ENCODE results near the gene ALG14.

Gene ALG14

DNA sequence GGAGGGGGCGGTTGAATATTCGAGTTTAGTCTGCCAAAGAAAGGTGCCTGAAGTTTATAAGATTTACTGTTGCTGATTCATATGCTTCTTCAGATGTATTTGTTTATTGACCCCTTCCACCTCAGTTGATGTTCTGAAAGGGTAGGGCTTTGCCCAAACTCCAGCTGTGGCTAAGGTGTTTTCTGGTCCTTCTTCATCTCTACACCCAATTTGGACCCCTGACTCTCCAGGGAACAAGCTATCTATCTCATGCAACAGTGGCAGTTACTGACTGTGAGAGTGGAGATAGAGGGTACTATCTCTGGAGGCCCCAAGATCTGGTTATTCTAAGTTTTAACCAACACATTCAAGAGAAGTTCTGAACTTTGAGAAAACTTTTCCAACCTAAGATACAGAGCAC, 12.6 kb upstream of the ALG14 start:
- Histone ChIP-seq H3K9me2 (replicated peaks; ENCODE audit: insufficient read depth, low read length) (no peaks in the 10 kb centered on the region), H4K20me1 (ENCODE audit: low read depth, low read length) (no peaks in the 10 kb centered on the region), H3F3A (ENCODE audit: insufficient read depth) (no peaks in the 10 kb centered on the region), H2AFZ (ENCODE audit: low read depth, low read length, severe bottlenecking) (no peak overlapping the region), H3K27ac (ENCODE audit: low read depth, low read length) (no peak overlapping the region), H3K27me3 (ENCODE audit: low read length) (no peaks in the 10 kb centered on the region), H3K9ac (ENCODE audit: low read length) (no peak overlapping the region), H3K9me3 (ENCODE audit: insufficient read depth, low read length) (no peaks in the 10 kb centered on the region), H3K4me3 (ENCODE audit: insufficient read depth, low read length, poor library complexity, severe bottlenecking) (no peak overlapping the region), H3K4me2 (ENCODE audit: low read depth, low read length, poor library complexity, severe bottlenecking) (no peak overlapping the region), H3K79me2 (ENCODE audit: insufficient read depth, low read length) (no peaks in the 10 kb centered on the region), H3K36me3 (ENCODE audit: low read length) (no peaks in the 10 kb centered on the region)
- TF ChIP-seq EZH2phosphoT487 (conservative IDR thresholded peaks at IDR 0.05; ENCODE audit: low read length) = no peak
- TF ChIP-seq, protein P1, sequence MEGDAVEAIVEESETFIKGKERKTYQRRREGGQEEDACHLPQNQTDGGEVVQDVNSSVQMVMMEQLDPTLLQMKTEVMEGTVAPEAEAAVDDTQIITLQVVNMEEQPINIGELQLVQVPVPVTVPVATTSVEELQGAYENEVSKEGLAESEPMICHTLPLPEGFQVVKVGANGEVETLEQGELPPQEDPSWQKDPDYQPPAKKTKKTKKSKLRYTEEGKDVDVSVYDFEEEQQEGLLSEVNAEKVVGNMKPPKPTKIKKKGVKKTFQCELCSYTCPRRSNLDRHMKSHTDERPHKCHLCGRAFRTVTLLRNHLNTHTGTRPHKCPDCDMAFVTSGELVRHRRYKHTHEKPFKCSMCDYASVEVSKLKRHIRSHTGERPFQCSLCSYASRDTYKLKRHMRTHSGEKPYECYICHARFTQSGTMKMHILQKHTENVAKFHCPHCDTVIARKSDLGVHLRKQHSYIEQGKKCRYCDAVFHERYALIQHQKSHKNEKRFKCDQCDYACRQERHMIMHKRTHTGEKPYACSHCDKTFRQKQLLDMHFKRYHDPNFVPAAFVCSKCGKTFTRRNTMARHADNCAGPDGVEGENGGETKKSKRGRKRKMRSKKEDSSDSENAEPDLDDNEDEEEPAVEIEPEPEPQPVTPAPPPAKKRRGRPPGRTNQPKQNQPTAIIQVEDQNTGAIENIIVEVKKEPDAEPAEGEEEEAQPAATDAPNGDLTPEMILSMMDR (IDR thresholded peaks at IDR 0.05; ENCODE audit: insufficient read depth, low read length, poor library complexity, severe bottlenecking) = no peak

DNA sequence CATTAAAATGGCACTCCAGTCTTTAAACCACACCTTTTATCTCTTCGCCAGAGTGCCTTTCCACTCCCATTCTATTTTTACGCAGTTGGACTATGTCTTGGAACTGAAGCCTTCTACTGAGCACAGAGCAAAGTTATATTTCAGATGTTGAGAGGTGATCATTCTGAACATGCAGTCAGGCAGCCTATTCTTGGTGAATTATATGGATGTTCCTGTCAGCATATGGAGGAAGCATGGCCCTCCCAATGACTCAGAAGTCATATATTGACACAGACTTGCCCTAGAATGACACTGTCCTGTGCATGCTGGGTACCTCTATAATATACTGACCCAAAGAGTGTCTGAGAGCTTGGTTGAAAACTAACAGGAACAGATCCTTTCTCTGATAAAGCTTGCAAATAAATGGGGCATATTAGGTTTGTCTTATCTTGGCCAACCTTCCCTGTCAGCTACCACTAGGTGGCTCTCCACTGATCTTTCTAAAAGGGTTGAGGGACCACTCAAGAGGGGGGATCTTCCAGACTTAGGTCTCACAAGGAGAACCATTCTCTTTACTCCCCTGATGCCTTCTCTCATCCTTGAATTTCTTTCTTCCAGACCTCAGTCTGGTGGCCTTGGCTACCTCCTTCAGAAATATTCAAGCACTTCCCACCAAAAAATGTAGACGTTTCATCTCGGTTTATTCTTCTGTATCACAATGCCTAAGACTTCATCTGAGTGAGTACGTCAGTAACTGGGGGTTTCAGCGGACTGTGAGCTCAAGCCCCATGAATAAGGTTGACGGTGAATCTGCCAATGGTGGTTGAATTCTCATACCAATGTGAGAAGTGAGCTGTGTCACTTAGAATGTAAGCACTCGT, 11.8 kb upstream of the ALG14 start:
- Histone ChIP-seq H3K79me2 (ENCODE audit: insufficient read depth, low read length) (no peaks in the 10 kb centered on the region), H3K4me2 (ENCODE audit: low read depth, low read length, poor library complexity, severe bottlenecking) (no peak overlapping the region), H3K36me3 (ENCODE audit: low read length) (no peaks in the 10 kb centered on the region), H3K27ac (ENCODE audit: low read depth, low read length) (no peak overlapping the region), H4K20me1 (ENCODE audit: low read depth, low read length) (no peaks in the 10 kb centered on the region), H3K27me3 (ENCODE audit: low read length) (no peaks in the 10 kb centered on the region), H3K9me2 (replicated peaks; ENCODE audit: insufficient read depth, low read length) (no peaks in the 10 kb centered on the region), H2AFZ (ENCODE audit: low read depth, low read length, severe bottlenecking) (no peak overlapping the region), H3K9ac (ENCODE audit: low read length) (no peak overlapping the region), H3F3A (ENCODE audit: insufficient read depth) (no peaks in the 10 kb centered on the region), H3K9me3 (ENCODE audit: insufficient read depth, low read length) (no peaks in the 10 kb centered on the region), H3K4me3 (ENCODE audit: insufficient read depth, low read length, poor library complexity, severe bottlenecking) (no peak overlapping the region)
- no peak for TF ChIP-seq EZH2phosphoT487 (conservative IDR thresholded peaks at IDR 0.05; ENCODE audit: low read length)
- TF ChIP-seq, protein P1 (IDR thresholded peaks at IDR 0.05; ENCODE audit: insufficient read depth, low read length, poor library complexity, severe bottlenecking) = peak; percentile 70

GRCh38 chr1:95080879-95081278, 8.1 kb upstream of the ALG14 start:
- Histone ChIP-seq H3K9me2 (replicated peaks; ENCODE audit: insufficient read depth, low read length) (no peaks in the 10 kb centered on the region), H4K20me1 (ENCODE audit: low read depth, low read length) (no peaks in the 10 kb centered on the region), H3K4me2 (ENCODE audit: low read depth, low read length, poor library complexity, severe bottlenecking) (no peak overlapping the region), H3K27ac (ENCODE audit: low read depth, low read length) (no peak overlapping the region), H2AFZ (ENCODE audit: low read depth, low read length, severe bottlenecking) (no peak overlapping the region), H3K9ac (ENCODE audit: low read length) (no peak overlapping the region), H3K27me3 (ENCODE audit: low read length) (no peaks in the 10 kb centered on the region), H3F3A (ENCODE audit: insufficient read depth) (no peaks in the 10 kb centered on the region), H3K79me2 (ENCODE audit: insufficient read depth, low read length) (no peaks in the 10 kb centered on the region), H3K4me3 (ENCODE audit: insufficient read depth, low read length, poor library complexity, severe bottlenecking) (no peak overlapping the region), H3K36me3 (ENCODE audit: low read length) (no peaks in the 10 kb centered on the region), H3K9me3 (ENCODE audit: insufficient read depth, low read length) (no peaks in the 10 kb centered on the region)
- TF ChIP-seq EZH2phosphoT487 (conservative IDR thresholded peaks at IDR 0.05; ENCODE audit: low read length) = no peak
- TF ChIP-seq, protein P1 (IDR thresholded peaks at IDR 0.05; ENCODE audit: insufficient read depth, low read length, poor library complexity, severe bottlenecking) = no peak
